H1 (cell line): Measurements from ENCODE around the gene PSMC1. TPM values are rescaled to one million over a fixed set of nuclear protein-coding genes. Genes with fewer than 3 reads are reported as not detected.

ENCODE experiments used
- CTCF ChIA-PET: fragments of 300-600 bp; sonication (Branson Sonifier 250); formaldehyde crosslinking; loops from one replicate; lab custom pipeline; 2021; ENCODE audit not compliant: partially characterized antibody; lab: Charles Lee
- POLR2A ChIA-PET: fragments of 300-600 bp; sonication (Branson Sonifier 250); formaldehyde crosslinking; loops from one replicate; lab custom pipeline; 2021; ENCODE audit warnings: inconsistent platforms; ENCODE audit not compliant: partially characterized antibody; lab: Charles Lee
- DNase-seq, 2 experiments: peaks; one replicate each; pipeline versions ENCODE4 v3.0.0 to v3.0.0-alpha.2; 2010 to 2022; ENCODE audit warnings: low spot score in 2 of 2, low read depth in 1 of 2, mixed read lengths in 1 of 2
- FAIRE-seq: peaks from 2 replicates; lab custom pipeline; 2011; peaks lifted over from hg19 to GRCh38; lab: Jason Lieb, UNC
- H2AFZ ChIP-seq: 2 replicates; pipeline ENCODE4 v1.8.1; 2012; ENCODE audit warnings: low read length, inconsistent platforms
- H2AK5ac ChIP-seq: 2 replicates; pipeline ENCODE4 v1.6.1; 2013; ENCODE audit warnings: low read depth, low read length
- H2BK120ac ChIP-seq: replicated peaks from 2 replicates; pipeline ENCODE3; 2013; ENCODE audit warnings: low read depth, low read length, inconsistent platforms
- H2BK12ac ChIP-seq: 2 replicates; pipeline ENCODE4 v1.6.1; 2013; ENCODE audit warnings: low read depth, low read length
- H2BK15ac ChIP-seq: 2 replicates; pipeline ENCODE4 v1.6.1; 2013; ENCODE audit warnings: low read length
- H2BK20ac ChIP-seq: 2 replicates; pipeline ENCODE4 v1.6.1; 2013; ENCODE audit warnings: low read length
- H2BK5ac ChIP-seq: 2 replicates; pipeline ENCODE4 v1.6.1; 2013; ENCODE audit warnings: low read depth, low read length
- H3K14ac ChIP-seq: 2 replicates; pipeline ENCODE4 v1.6.1; 2013; ENCODE audit warnings: inconsistent platforms; ENCODE audit not compliant: insufficient read length
- H3K18ac ChIP-seq: 2 replicates; pipeline ENCODE4 v1.6.1; 2013; ENCODE audit warnings: low read length; ENCODE audit errors: extremely low read depth
- H3K23ac ChIP-seq: 2 replicates; pipeline ENCODE4 v1.6.1; 2013; ENCODE audit warnings: inconsistent platforms; ENCODE audit not compliant: insufficient read length
- H3K23me2 ChIP-seq: 2 replicates; pipeline ENCODE4 v1.6.1; 2013; ENCODE audit warnings: low read depth, low read length
- H3K27ac ChIP-seq: 2 replicates; pipeline ENCODE4 v1.6.1; 2011; ENCODE audit warnings: low read depth, low read length, inconsistent platforms
- H3K27me3 ChIP-seq, 4 experiments: replicated peaks in 1 of 4; 1 replicate in 1 of 4; 2 replicates in 3 of 4; pipeline versions ENCODE4 v1.6.1 to v1.8.1; 2011 to 2013; ENCODE audit warnings: low read length in 3 of 4, mild to moderate bottlenecking in 3 of 4, inconsistent platforms in 2 of 4, mixed read lengths in 2 of 4, moderate library complexity in 1 of 4; ENCODE audit not compliant: control insufficient read depth in 3 of 4, insufficient read depth in 3 of 4; ENCODE audit errors: extremely low read depth in 1 of 4
- H3K36me3 ChIP-seq, 4 experiments: 2 replicates each; pipeline versions ENCODE4 v1.6.1 to v1.8.1; 2011 to 2013; ENCODE audit warnings: mild to moderate bottlenecking in 4 of 4, low read length in 3 of 4, moderate library complexity in 2 of 4, control low read depth in 1 of 4, inconsistent platforms in 1 of 4; ENCODE audit not compliant: insufficient read depth in 4 of 4, control insufficient read depth in 2 of 4
- H3K4ac ChIP-seq: replicated peaks from 2 replicates; pipeline ENCODE3; 2013; ENCODE audit warnings: low read length, low read depth, mixed read lengths, inconsistent platforms; ENCODE audit not compliant: insufficient read length
- H3K4me1 ChIP-seq, 4 experiments: replicated peaks in 1 of 4; 1 replicate in 1 of 4; 2 replicates in 3 of 4; pipeline versions ENCODE4 v1.6.1 to v1.8.1; 2011 to 2013; ENCODE audit warnings: low read length in 3 of 4, inconsistent platforms in 2 of 4, mixed read lengths in 1 of 4; ENCODE audit not compliant: insufficient read depth in 4 of 4, control insufficient read depth in 3 of 4
- H3K4me2 ChIP-seq, 2 experiments: 2 replicates each; pipeline versions ENCODE4 v1.6.1 to v1.8.1; 2011 to 2013; ENCODE audit warnings: low read depth in 2 of 2, low read length in 2 of 2, control low read depth in 1 of 2, inconsistent platforms in 1 of 2, mild to moderate bottlenecking in 1 of 2; ENCODE audit not compliant: insufficient read depth in 1 of 2
- H3K4me3 ChIP-seq, 4 experiments: fragments of 200-600, 300-600 bp in 1 of 4; sonication (generic), shearing (Covaris generic), sonication (Bioruptor Twin) in 1 of 4; 2 replicates each; pipeline versions ENCODE4 v1.5.1 to v1.8.1; 2011 to 2016; ENCODE audit warnings: low read length in 4 of 4, low read depth in 3 of 4, control low read depth in 2 of 4, inconsistent platforms in 2 of 4, mild to moderate bottlenecking in 2 of 4, mixed read lengths in 1 of 4, moderate library complexity in 1 of 4; ENCODE audit not compliant: insufficient read depth in 2 of 4; ENCODE audit errors: extremely low read depth in 1 of 4
- H3K56ac ChIP-seq: replicated peaks from 2 replicates; pipeline ENCODE3; 2013; ENCODE audit warnings: low read depth, mild to moderate bottlenecking, mixed read lengths, low read length, inconsistent platforms; ENCODE audit not compliant: insufficient read length
- H3K79me1 ChIP-seq: 2 replicates; pipeline ENCODE4 v1.6.1; 2013; ENCODE audit warnings: low read depth, low read length, control low read depth
- H3K79me2 ChIP-seq, 2 experiments: 2 replicates each; pipeline versions ENCODE4 v1.6.1 to v1.8.1; 2012 to 2013; ENCODE audit warnings: low read length in 2 of 2, mild to moderate bottlenecking in 2 of 2, inconsistent platforms in 1 of 2; ENCODE audit not compliant: insufficient read depth in 2 of 2, control insufficient read depth in 1 of 2
- H3K9ac ChIP-seq, 4 experiments: replicated peaks in 1 of 4; 1 replicate in 1 of 4; 2 replicates in 3 of 4; pipeline versions ENCODE4 v1.6.1 to v1.8.1; 2011 to 2013; ENCODE audit warnings: low read depth in 3 of 4, low read length in 3 of 4, control low read depth in 2 of 4, mild to moderate bottlenecking in 2 of 4, moderate library complexity in 2 of 4, inconsistent platforms in 1 of 4; ENCODE audit errors: extremely low read depth in 1 of 4
- H3K9me3 ChIP-seq, 2 experiments: 2 replicates each; pipeline versions ENCODE4 v1.6.1 to v1.8.1; 2012 to 2013; ENCODE audit warnings: mild to moderate bottlenecking in 2 of 2, moderate library complexity in 2 of 2, control low read depth in 1 of 2, inconsistent platforms in 1 of 2, low read depth in 1 of 2, low read length in 1 of 2, mixed read lengths in 1 of 2; ENCODE audit not compliant: insufficient read depth in 2 of 2
- H4K20me1 ChIP-seq, 2 experiments: replicated peaks in 1 of 2; 2 replicates each; pipeline versions ENCODE3 to v1.8.1; 2011 to 2013; ENCODE audit warnings: inconsistent platforms in 2 of 2, low read length in 2 of 2, mild to moderate bottlenecking in 1 of 2; ENCODE audit not compliant: insufficient read depth in 2 of 2, control insufficient read depth in 1 of 2
- H4K5ac ChIP-seq: 2 replicates; pipeline ENCODE4 v1.6.1; 2013; ENCODE audit warnings: low read length, low read depth, mixed read lengths, inconsistent platforms; ENCODE audit not compliant: insufficient read length
- H4K8ac ChIP-seq: 2 replicates; pipeline ENCODE4 v1.8.0; 2013; ENCODE audit warnings: mild to moderate bottlenecking, moderate library complexity, low read length, inconsistent platforms; ENCODE audit not compliant: insufficient read depth; ENCODE audit errors: extremely low read depth
- H4K91ac ChIP-seq: replicated peaks from 2 replicates; pipeline ENCODE3; 2013; ENCODE audit warnings: low read length, mixed read lengths, inconsistent platforms; ENCODE audit not compliant: insufficient read length
- ATF3 ChIP-seq: IDR thresholded peaks from 2 replicates; pipeline ENCODE4 v1.6.1; 2011; ENCODE audit warnings: low read depth, mild to moderate bottlenecking, low read length; ENCODE audit not compliant: insufficient read depth
- BACH1 ChIP-seq: IDR thresholded peaks from 2 replicates; pipeline ENCODE4 v1.6.1; 2012; ENCODE audit warnings: low read length, improper control_type of control experiment
- FOSL1 ChIP-seq: IDR thresholded peaks from 2 replicates; pipeline ENCODE4 v1.6.1; 2011; ENCODE audit warnings: mild to moderate bottlenecking, low read depth, low read length, moderate library complexity; ENCODE audit not compliant: insufficient read depth
- MAX ChIP-seq: IDR thresholded peaks from 2 replicates; pipeline ENCODE4 v1.6.1; 2012; ENCODE audit warnings: inconsistent platforms
- NANOG ChIP-seq: IDR thresholded peaks from 2 replicates; pipeline ENCODE4 v1.6.1; 2011; ENCODE audit warnings: low read length, low read depth, mild to moderate bottlenecking, inconsistent platforms; ENCODE audit not compliant: insufficient read depth, poor library complexity, severe bottlenecking
- RFX5 ChIP-seq: IDR thresholded peaks from 2 replicates; pipeline ENCODE4 v1.6.1; 2011; ENCODE audit warnings: low read depth, low read length, improper control_type of control experiment, borderline replicate concordance
- RXRA ChIP-seq: IDR thresholded peaks from 2 replicates; pipeline ENCODE4 v1.6.1; 2011; ENCODE audit warnings: low read depth, mild to moderate bottlenecking, low read length, moderate library complexity; ENCODE audit not compliant: insufficient read depth
- SUZ12 ChIP-seq: fragments of 200-600 bp; sonication (generic); IDR thresholded peaks from 2 replicates; pipeline ENCODE4 v1.6.1; 2012; ENCODE audit warnings: mild to moderate bottlenecking, inconsistent platforms, low read length, moderate library complexity, mixed read lengths
- TAF1 ChIP-seq: IDR thresholded peaks from 2 replicates; pipeline ENCODE4 v1.6.1; 2011; ENCODE audit warnings: mild to moderate bottlenecking, low read depth, low read length
- TBP ChIP-seq: IDR thresholded peaks from 2 replicates; pipeline ENCODE4 v1.6.1; 2011; ENCODE audit warnings: low read depth, low read length, improper control_type of control experiment
- TEAD4 ChIP-seq: IDR thresholded peaks from 2 replicates; pipeline ENCODE4 v1.6.1; 2012; ENCODE audit warnings: low read depth, low read length, inconsistent platforms, mixed read lengths
- YY1 ChIP-seq: IDR thresholded peaks from 2 replicates; pipeline ENCODE4 v1.6.1; 2011; ENCODE audit warnings: low read depth, mild to moderate bottlenecking, low read length
- ZNF274 ChIP-seq: IDR thresholded peaks from 2 replicates; pipeline ENCODE4 v1.7.0; 2012; ENCODE audit warnings: low read length, borderline replicate concordance; ENCODE audit errors: extremely low read depth
- WGBS, 2 experiments: shearing (Covaris generic) in 1 of 2; methylation state at CpG; one replicate each; pipeline versions ENCODE4 v1.1.6 to v1.1.7; 2013 to 2015; ENCODE audit warnings: low lambda C conversion rate in 2 of 2, mixed read lengths in 2 of 2, inconsistent platforms in 1 of 2, low coverage in 1 of 2, missing lambda C conversion rate in 1 of 2; ENCODE audit not compliant: insufficient replicate concordance in 2 of 2, insufficient coverage in 1 of 2, insufficient read length in 1 of 2; ENCODE audit errors: extremely low coverage in 1 of 2, missing lambda C conversion rate in 1 of 2; 5-methylcytosine and 5-hydroxymethylcytosine counted together
- polyA plus RNA-seq, 7 experiments: library from polyadenylated mRNA; depleted of rRNA in 3 of 7; stranded (reverse) in 5 of 7; unstranded in 2 of 7; fragments of >200 nt in 5 of 7; fragments of 200-250 nt in 2 of 7; gene quantifications; 1 replicate in 5 of 7; 2 replicates in 1 of 7; 4 replicates in 1 of 7; pipeline versions ENCODE4 v1.2.1 to v1.2.3, GENCODE V29; 2011 to 2013; ENCODE audit warnings: missing spikeins in 2 of 7, mixed read lengths in 2 of 7
- total RNA-seq: library from RNA; stranded (reverse); fragmentation: NEBNext Ultra II Directional; extraction: Animal tissue kit (Norgen Biotek cat#: 25700); gene quantifications from 2 replicates; pipeline ENCODE4 v1.2.1, GENCODE V29; 2021

The PSMC1 gene
- total and polyA plus RNA-seq, 2 of the 8 experiments (the other 6 are each of a cell fraction or from before 2014, with no cell fraction given): 46.2 to 99.6 TPM

- WGBS, 2 experiments: 80% methylated on average over 2 of the region's 2 CpGs; no CpG with 5 or more reads in 1 of the 2 experiments
- TF ChIP-seq NANOG (no peak), RFX5 (no peak), BACH1 (no peak), ZNF274 (no peak), ATF3 (no peak), TAF1 (no peak), TEAD4 (no peak), SUZ12 (no peak), TBP (no peak), MAX (no peak), RXRA (no peak), YY1 (no peak), FOSL1 (no peak)
Measured at GRCh38 chr14:90317286-90317685, 60.9 kb downstream of the PSMC1 start.

More at GRCh38 chr14:90317286-90317685, 60.9 kb downstream of the PSMC1 start:
- Histone ChIP-seq H3K14ac (no peak overlapping the region), H3K23me2 (no peaks in the 10 kb centered on the region), H3K56ac (no peak overlapping the region), H2AFZ (no peak overlapping the region), H3K27me3 (no peaks in the 10 kb centered on the region), H3K4me2 (no peak overlapping the region), H3K36me3 (peaks cover 2 to 26% (median 5%) of the 10 kb centered on the region in 4 experiments; a peak in 6 of 8 replicates), H3K9me3 (no peaks in the 10 kb centered on the region), H3K4ac (no peak overlapping the region), H2BK5ac (no peak overlapping the region), H3K4me1 (no peaks in the 10 kb centered on the region), H2BK20ac (no peak overlapping the region), H2BK12ac (no peak overlapping the region), H3K9ac (no peak overlapping the region), H3K18ac (no peak overlapping the region), H4K8ac (no peak overlapping the region), H3K79me2 (peaks cover 0 to 3% of the 10 kb centered on the region in 2 experiments; a peak in 1 of 4 replicates), H4K5ac (no peak overlapping the region), H2BK120ac (no peak overlapping the region), H2AK5ac (no peak overlapping the region), H3K23ac (no peak overlapping the region), H4K91ac (no peak overlapping the region), H4K20me1 (peaks cover 0 to under 1% of the 10 kb centered on the region in 2 experiments), H2BK15ac (no peak overlapping the region), H3K27ac (no peak overlapping the region), H3K4me3 (no peak overlapping the region), H3K79me1 (no peaks in the 10 kb centered on the region; the same call in 1 of the 2 replicates)
- no peak for FAIRE-seq
- ChIA-PET CTCF (interaction anchor here (0.7 to 1.9 kb wide), 4 partner anchors 7 to 366 kb away, joined by 3 to 5 read pairs (median 3); no protein-coding TSS in a partner anchor), POLR2A (interaction anchor here (0.5 kb wide), 1 partner anchor 74 kb away, joined by 3 read pairs; no protein-coding TSS in a partner anchor)
- DNase-seq: no peak
